ENCODE results near the gene ACTL7A.

Gene ACTL7A

GRCh38 chr9:108842610-108843295 lies 19.3 kb upstream of the ACTL7A start:
- Histone ChIP-seq H4K91ac (ENCODE audit: low read depth, low read length) (no peak overlapping the region), H2BK5ac (ENCODE audit: low read depth, low read length, poor library complexity) (no peak overlapping the region), H4K8ac (ENCODE audit: low read depth, low read length) (no peak overlapping the region), H3K27ac (ENCODE audit: low read depth, low read length) (no peak overlapping the region), H3K79me1 (ENCODE audit: low read length) (no peaks in the 10 kb centered on the region), H3K4me3 (ENCODE audit: low read depth, low read length) (no peak overlapping the region), H2BK120ac (ENCODE audit: insufficient read depth, low read length, poor library complexity) (no peak overlapping the region), H3K14ac (ENCODE audit: low read length) (no peak overlapping the region), H3K27me3 (ENCODE audit: insufficient read depth, low read length) (no peaks in the 10 kb centered on the region), H2AK5ac (ENCODE audit: low read length) (no peak overlapping the region), H3K18ac (ENCODE audit: low read length) (no peak overlapping the region), H2BK12ac (ENCODE audit: low read length) (no peak overlapping the region), H4K12ac (ENCODE audit: low read depth, low read length) (no peak overlapping the region), H3K4me2 (ENCODE audit: low read length) (no peak overlapping the region), H3K79me2 (ENCODE audit: control insufficient read depth, insufficient read depth, low read length, poor library complexity) (no peaks in the 10 kb centered on the region), H3K4me1 (ENCODE audit: control insufficient read depth in 1 of 2, insufficient read depth in 2 of 2, low read length in 2 of 2) (no peaks in the 10 kb centered on the region), H2AFZ (ENCODE audit: insufficient read depth, low read length, poor library complexity) (no peak overlapping the region), H3K9me3 (ENCODE audit: insufficient read depth, low read depth, low read length) (no peaks in the 10 kb centered on the region), H3K9ac (ENCODE audit: low read length) (no peak overlapping the region), H3K23ac (ENCODE audit: low read length) (no peak overlapping the region), H3K4ac (ENCODE audit: low read depth, low read length) (no peak overlapping the region), H3K36me3 (ENCODE audit: control insufficient read depth in 1 of 2, insufficient read depth in 2 of 2, low read length in 2 of 2) (no peaks in the 10 kb centered on the region)
- DNase-seq: no peak
- no CpG with 5 or more reads among the region's 16 CpGs for WGBS (ENCODE audit: extremely low coverage, insufficient coverage, insufficient read length)

DNA sequence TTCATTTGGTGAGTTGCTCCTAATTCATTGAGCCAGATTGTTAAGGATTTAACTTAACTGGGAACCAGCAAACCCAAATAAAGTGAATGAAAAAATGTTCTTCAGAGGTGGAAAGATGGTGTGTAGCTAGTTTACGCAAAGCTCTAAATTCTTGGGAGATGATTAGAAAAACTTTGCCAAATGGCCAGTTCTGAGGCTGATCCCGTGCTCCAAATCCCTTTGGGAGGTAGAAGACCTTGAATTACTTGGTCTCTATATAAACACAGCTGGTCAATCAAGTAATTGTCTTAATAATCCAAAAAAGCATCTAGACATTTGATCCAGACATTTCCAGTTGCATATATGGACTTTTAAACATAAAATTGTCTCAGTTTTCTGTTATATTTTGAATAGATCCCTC lies 17.7 kb upstream of the ACTL7A start:
- H3K27ac ChIP-seq (ENCODE audit: low read depth, low read length): no peak overlapping the region
- H2BK12ac ChIP-seq (ENCODE audit: low read length): no peak overlapping the region
- no peaks in the 10 kb centered on the region for H3K27me3 ChIP-seq (ENCODE audit: insufficient read depth, low read length)
- no peak overlapping the region for H3K4ac ChIP-seq (ENCODE audit: low read depth, low read length)
- H3K9ac ChIP-seq (ENCODE audit: low read length): no peak overlapping the region
- H2BK120ac ChIP-seq (ENCODE audit: insufficient read depth, low read length, poor library complexity): no peak overlapping the region
- no peaks in the 10 kb centered on the region for H3K79me2 ChIP-seq (ENCODE audit: control insufficient read depth, insufficient read depth, low read length, poor library complexity)
- H4K91ac ChIP-seq (ENCODE audit: low read depth, low read length): no peak overlapping the region
- no peak overlapping the region for H3K14ac ChIP-seq (ENCODE audit: low read length)
- no peak overlapping the region for H2AFZ ChIP-seq (ENCODE audit: insufficient read depth, low read length, poor library complexity)
- no peak for DNase-seq
- no peak overlapping the region for H4K12ac ChIP-seq (ENCODE audit: low read depth, low read length)
- no CpG with 5 or more reads among the region's 2 CpGs for WGBS (ENCODE audit: extremely low coverage, insufficient coverage, insufficient read length)
- H3K4me2 ChIP-seq (ENCODE audit: low read length): no peak overlapping the region
- H2BK5ac ChIP-seq (ENCODE audit: low read depth, low read length, poor library complexity): no peak overlapping the region
- H3K36me3 ChIP-seq (ENCODE audit: control insufficient read depth in 1 of 2, insufficient read depth in 2 of 2, low read length in 2 of 2): no peaks in the 10 kb centered on the region
- H4K8ac ChIP-seq (ENCODE audit: low read depth, low read length): no peak overlapping the region
- no peaks in the 10 kb centered on the region for H3K79me1 ChIP-seq (ENCODE audit: low read length)
- no peaks in the 10 kb centered on the region for H3K9me3 ChIP-seq (ENCODE audit: insufficient read depth, low read depth, low read length)
- H3K4me3 ChIP-seq (ENCODE audit: low read depth, low read length): no peak overlapping the region
- H2AK5ac ChIP-seq (ENCODE audit: low read length): no peak overlapping the region
- no peaks in the 10 kb centered on the region for H3K4me1 ChIP-seq (ENCODE audit: control insufficient read depth in 1 of 2, insufficient read depth in 2 of 2, low read length in 2 of 2)
- no peak overlapping the region for H3K23ac ChIP-seq (ENCODE audit: low read length)
- H3K18ac ChIP-seq (ENCODE audit: low read length): no peak overlapping the region

DNA sequence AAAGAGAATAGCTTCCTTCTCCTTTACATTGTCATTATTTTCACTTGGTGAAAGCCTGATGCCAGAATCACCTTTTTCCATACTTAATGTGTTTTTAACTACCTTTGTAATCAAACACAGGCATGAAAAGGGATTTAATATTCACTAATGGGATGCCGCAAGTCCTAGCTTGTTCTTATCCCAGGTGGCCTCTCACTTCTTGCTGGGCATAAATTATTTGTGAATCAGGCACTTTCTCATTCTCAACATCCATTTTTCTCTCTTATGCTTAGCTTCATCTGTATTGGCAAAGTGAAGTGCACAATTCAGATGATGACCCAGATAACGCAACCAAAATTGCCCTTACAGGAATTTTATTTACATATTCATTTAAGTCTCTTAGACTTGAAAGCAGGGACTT lies 17.2 kb upstream of the ACTL7A start:
- Histone ChIP-seq H3K27ac (ENCODE audit: low read depth, low read length) (no peak overlapping the region), H3K79me1 (ENCODE audit: low read length) (no peaks in the 10 kb centered on the region), H2AK5ac (ENCODE audit: low read length) (no peak overlapping the region), H3K9ac (ENCODE audit: low read length) (no peak overlapping the region), H3K79me2 (ENCODE audit: control insufficient read depth, insufficient read depth, low read length, poor library complexity) (no peaks in the 10 kb centered on the region), H2BK5ac (ENCODE audit: low read depth, low read length, poor library complexity) (no peak overlapping the region), H4K91ac (ENCODE audit: low read depth, low read length) (no peak overlapping the region), H2AFZ (ENCODE audit: insufficient read depth, low read length, poor library complexity) (no peak overlapping the region), H4K12ac (ENCODE audit: low read depth, low read length) (no peak overlapping the region), H2BK12ac (ENCODE audit: low read length) (no peak overlapping the region), H3K4ac (ENCODE audit: low read depth, low read length) (no peak overlapping the region), H3K36me3 (ENCODE audit: control insufficient read depth in 1 of 2, insufficient read depth in 2 of 2, low read length in 2 of 2) (no peaks in the 10 kb centered on the region), H3K4me2 (ENCODE audit: low read length) (no peak overlapping the region), H2BK120ac (ENCODE audit: insufficient read depth, low read length, poor library complexity) (no peak overlapping the region), H3K9me3 (ENCODE audit: insufficient read depth, low read depth, low read length) (no peaks in the 10 kb centered on the region), H3K27me3 (ENCODE audit: insufficient read depth, low read length) (no peaks in the 10 kb centered on the region), H3K23ac (ENCODE audit: low read length) (no peak overlapping the region), H4K8ac (ENCODE audit: low read depth, low read length) (no peak overlapping the region), H3K18ac (ENCODE audit: low read length) (no peak overlapping the region), H3K4me3 (ENCODE audit: low read depth, low read length) (no peak overlapping the region), H3K4me1 (ENCODE audit: control insufficient read depth in 1 of 2, insufficient read depth in 2 of 2, low read length in 2 of 2) (no peaks in the 10 kb centered on the region), H3K14ac (ENCODE audit: low read length) (no peak overlapping the region)
- no CpG with 5 or more reads among the region's 2 CpGs for WGBS (ENCODE audit: extremely low coverage, insufficient coverage, insufficient read length)
- DNase-seq: no peak

DNA sequence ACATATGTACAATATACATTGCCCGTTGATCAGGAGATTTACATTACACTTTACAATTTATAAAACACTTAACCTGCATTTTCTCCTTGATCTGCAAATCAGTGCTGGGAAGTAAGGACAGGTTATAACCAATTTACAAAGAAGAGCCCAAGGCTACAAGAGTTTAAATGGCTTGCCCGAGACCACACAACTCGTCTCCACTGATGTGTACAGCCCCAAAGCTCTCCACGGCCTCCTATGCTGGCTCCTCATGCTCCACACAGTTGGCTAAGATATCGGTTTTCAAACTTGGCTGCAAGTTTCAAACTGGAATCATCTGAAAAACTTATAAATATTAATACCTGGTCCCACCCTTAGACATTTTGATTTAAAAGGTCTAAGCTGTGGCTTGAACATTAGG lies 16.6 kb upstream of the ACTL7A start:
- H3K27ac ChIP-seq (ENCODE audit: low read depth, low read length): no peak overlapping the region
- H3K18ac ChIP-seq (ENCODE audit: low read length): no peak overlapping the region
- no peak overlapping the region for H3K14ac ChIP-seq (ENCODE audit: low read length)
- no peak overlapping the region for H2BK12ac ChIP-seq (ENCODE audit: low read length)
- H2AK5ac ChIP-seq (ENCODE audit: low read length): no peak overlapping the region
- no peak overlapping the region for H3K4me2 ChIP-seq (ENCODE audit: low read length)
- WGBS (ENCODE audit: extremely low coverage, insufficient coverage, insufficient read length): no CpG with 5 or more reads among the region's 5 CpGs
- no peak overlapping the region for H2BK5ac ChIP-seq (ENCODE audit: low read depth, low read length, poor library complexity)
- no peaks in the 10 kb centered on the region for H3K79me1 ChIP-seq (ENCODE audit: low read length)
- no peaks in the 10 kb centered on the region for H3K27me3 ChIP-seq (ENCODE audit: insufficient read depth, low read length)
- H3K4me1 ChIP-seq (ENCODE audit: control insufficient read depth in 1 of 2, insufficient read depth in 2 of 2, low read length in 2 of 2): no peaks in the 10 kb centered on the region
- H3K9me3 ChIP-seq (ENCODE audit: insufficient read depth, low read depth, low read length): no peaks in the 10 kb centered on the region
- H3K23ac ChIP-seq (ENCODE audit: low read length): no peak overlapping the region
- no peak overlapping the region for H4K8ac ChIP-seq (ENCODE audit: low read depth, low read length)
- no peak overlapping the region for H2BK120ac ChIP-seq (ENCODE audit: insufficient read depth, low read length, poor library complexity)
- H2AFZ ChIP-seq (ENCODE audit: insufficient read depth, low read length, poor library complexity): no peak overlapping the region
- H3K4me3 ChIP-seq (ENCODE audit: low read depth, low read length): no peak overlapping the region
- H4K91ac ChIP-seq (ENCODE audit: low read depth, low read length): no peak overlapping the region
- no peak overlapping the region for H3K4ac ChIP-seq (ENCODE audit: low read depth, low read length)
- H3K79me2 ChIP-seq (ENCODE audit: control insufficient read depth, insufficient read depth, low read length, poor library complexity): no peaks in the 10 kb centered on the region
- no peak overlapping the region for H3K9ac ChIP-seq (ENCODE audit: low read length)
- H4K12ac ChIP-seq (ENCODE audit: low read depth, low read length): no peak overlapping the region
- no peaks in the 10 kb centered on the region for H3K36me3 ChIP-seq (ENCODE audit: control insufficient read depth in 1 of 2, insufficient read depth in 2 of 2, low read length in 2 of 2)
- no peak for DNase-seq

All from trophoblast cell (in vitro differentiated cells and primary cell).